GM21723 (cell line): ENCODE data around the gene TTC38.
"Not testable (repeated sequence)": the region's sequence is repeated elsewhere in the genome, so short reads cannot be mapped to it uniquely, and the experiment has no call there.

Experiments used
- ATAC-seq: cut with Tn5 transposase; IDR thresholded peaks from one replicate; pipeline ENCODE4 v1.9.1; 2021; ENCODE audit warnings: mild to moderate bottlenecking, moderate library complexity; ENCODE audit not compliant: unreplicated experiment

TTC38 gene

DNA sequence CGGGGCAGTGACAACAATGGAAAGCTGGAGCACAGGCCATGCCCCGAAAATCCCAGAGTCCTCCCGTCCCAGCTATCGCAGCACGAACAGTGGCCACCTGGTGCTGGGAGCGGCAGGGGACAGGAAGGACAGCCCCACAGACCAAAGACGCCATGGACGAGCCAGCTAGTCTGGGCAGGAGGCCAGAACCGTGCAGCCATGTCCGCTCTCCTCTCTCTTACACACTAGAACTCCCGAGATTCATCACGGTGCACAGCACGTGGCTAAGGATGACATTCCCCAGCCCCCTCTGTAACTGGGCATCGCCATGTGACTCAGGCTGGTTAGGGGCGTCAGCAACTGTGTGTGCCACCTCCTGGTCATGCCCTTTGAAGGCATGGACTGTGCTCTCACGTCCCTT, 22.3 kb upstream of the TTC38 start:
- no peak for ATAC-seq

DNA sequence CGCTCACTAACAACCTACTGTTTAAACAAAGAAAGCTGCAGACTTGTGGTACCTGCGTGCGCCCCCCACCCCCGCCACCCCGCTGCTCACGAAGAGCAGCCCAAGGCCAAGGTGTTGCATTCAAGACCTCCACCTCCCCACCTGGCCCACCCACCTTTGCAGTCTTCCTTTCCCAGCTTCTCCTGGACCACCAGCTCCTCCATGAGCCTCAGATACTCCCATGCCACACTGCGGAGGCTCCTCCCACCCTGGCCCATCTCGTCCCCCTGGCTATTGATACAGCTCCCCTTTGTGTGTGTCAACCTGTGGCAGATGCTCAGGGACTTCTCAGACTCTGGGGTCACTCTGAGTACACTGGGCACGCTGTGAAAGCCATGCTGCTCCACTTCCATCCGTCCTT, 21.6 kb upstream of the TTC38 start:
- no peak for ATAC-seq

- no peak for ATAC-seq
Observed at GRCh38 chr22:46247443-46247975, 20.3 kb upstream of the TTC38 start.

DNA sequence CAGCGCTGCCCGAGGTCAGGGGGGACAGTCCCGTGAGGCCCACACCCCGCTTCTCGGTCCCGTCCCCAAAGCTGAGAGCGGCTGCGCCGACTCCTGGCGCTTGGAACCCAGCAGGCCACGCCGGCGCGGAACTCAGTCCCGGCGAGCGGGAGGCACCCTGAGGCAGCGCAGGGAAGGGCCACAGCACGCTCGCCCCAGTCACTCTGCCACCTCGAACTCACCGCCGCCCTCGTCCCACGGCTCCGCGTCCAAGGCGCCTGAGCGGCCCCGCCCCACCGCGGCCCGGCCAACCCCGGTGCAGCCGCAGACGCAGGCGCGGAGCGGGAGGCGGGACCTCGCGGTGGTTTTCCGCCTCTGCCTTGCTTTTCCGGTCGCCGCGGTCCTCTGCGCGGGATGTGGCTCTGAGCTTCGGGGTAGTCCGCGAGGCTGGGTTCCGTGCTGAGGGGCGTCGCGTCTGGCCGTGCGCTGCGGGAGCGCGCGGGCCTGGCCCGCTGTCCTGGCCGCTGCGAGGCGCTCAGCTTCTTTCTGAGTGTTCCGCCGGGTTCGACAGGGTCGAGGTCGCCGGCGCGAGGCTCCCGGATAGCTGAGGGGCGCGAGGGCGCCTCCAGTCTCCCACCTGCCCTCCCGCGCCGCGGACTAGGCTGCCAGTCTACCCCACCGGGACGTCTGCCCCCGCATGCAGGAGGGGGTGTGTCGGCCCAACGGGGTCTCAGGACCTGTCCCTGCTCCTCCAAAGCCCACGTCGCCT, 17.6 kb upstream of the TTC38 start, which contains the start of gene CDPF1:
CDPF1 (minus strand) TSS at position 259 of the 748 bp plus-strand sequence. CDS start 2,009 bp downstream, outside the sequence.
- ATAC-seq: peak; percentile 80

DNA sequence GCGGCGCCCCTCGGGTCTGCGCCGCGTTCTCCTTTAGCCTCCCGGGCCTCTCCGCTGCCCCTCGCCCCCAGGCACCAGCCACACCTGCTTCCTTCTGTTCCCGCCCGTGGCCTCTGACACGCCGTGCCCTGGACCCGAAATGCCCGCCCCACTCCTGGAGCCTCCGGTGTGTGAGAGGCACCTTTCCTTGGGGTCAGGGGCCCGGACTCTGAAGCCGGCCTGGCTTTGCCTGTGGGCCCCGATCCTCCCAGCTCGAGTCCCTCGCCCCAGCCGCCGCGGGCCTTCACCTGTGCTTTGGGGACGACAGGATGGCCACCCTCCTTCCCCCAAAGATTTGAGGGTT, 17.1 kb upstream of the TTC38 start:
- peak; percentile 8 for ATAC-seq

- ATAC-seq: no peak
Observed at GRCh38 chr22:46251266-46251665, 16.5 kb upstream of the TTC38 start.

- no peak for ATAC-seq
Observed at GRCh38 chr22:46251816-46252380, 15.9 kb upstream of the TTC38 start.

GRCh38 chr22:46256358-46256958, 11.3 kb upstream of the TTC38 start:
- no peak for ATAC-seq

- ATAC-seq: no peak
Observed at GRCh38 chr22:46259374-46259773, 8.4 kb upstream of the TTC38 start.

GRCh38 chr22:46260038-46260437, 7.8 kb upstream of the TTC38 start:
- no peak for ATAC-seq

DNA sequence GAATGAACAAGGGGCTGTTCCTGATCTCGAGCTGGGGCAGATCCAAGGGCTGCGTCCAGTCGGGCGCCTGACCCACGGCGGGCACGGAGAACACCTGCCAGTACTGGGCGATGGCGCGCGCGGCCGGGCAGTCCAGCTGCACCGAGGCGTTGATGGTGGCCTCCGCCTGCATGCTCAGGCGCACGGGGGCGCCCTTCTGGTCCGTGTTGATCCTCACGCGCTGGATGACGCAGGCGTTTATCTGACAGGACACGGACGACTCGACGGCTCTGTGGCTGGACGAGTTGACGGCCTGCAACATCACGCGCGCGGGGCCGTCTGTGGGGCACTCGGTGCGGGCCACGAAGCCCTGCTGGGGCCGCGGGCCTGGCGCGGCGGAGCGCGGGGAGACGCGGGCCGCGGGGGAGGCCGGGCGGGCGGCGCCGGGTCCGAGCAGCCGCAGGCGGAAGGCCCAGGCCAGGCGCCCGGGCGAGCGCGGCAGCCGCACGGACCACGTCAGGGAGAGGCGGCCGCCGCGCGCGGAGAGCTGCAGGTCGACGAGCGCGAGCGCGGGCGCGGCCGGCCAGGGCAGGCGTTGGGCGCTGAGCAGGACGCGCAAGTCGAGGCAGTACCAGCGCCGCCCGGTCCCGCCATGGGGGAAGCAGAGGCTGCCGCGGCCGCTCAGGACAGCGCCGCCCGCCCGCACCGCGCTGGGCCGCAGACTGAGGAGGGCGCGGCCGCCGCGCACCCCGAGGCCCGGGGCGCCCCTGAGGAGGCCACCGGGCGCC, 5.2 kb upstream of the TTC38 start:
- no peak for ATAC-seq

- ATAC-seq: no peak
Observed at GRCh38 chr22:46263216-46263590, 4.6 kb upstream of the TTC38 start, which contains the start of gene PKDREJ. TSS of gene PKDREJ (minus strand) at chr22:46263343. CDS start at chr22:46263322, 21 bp downstream.

DNA sequence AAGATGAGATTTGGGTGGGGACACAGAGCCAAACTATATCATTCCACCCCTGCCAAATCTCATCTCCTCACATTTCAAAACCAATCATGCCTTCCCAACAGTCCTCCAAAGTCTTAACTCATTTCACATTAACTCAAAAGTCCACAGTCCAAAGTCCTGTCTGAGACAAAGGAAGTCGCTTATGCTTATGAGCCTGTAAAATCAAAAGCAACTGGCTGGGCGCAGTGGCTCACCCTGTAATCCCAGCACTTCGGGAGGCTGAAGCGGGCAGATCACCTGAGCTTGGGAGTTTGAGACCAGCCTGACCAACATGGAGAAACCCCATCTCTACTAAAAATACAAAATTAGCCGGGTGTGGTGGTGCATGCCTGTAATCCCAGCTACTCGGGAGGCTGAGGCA, 3.3 kb upstream of the TTC38 start:
- not testable (repeated sequence) for ATAC-seq

- not testable (repeated sequence) for ATAC-seq
Observed at GRCh38 chr22:46265627-46266026, 2.2 kb upstream of the TTC38 start.

DNA sequence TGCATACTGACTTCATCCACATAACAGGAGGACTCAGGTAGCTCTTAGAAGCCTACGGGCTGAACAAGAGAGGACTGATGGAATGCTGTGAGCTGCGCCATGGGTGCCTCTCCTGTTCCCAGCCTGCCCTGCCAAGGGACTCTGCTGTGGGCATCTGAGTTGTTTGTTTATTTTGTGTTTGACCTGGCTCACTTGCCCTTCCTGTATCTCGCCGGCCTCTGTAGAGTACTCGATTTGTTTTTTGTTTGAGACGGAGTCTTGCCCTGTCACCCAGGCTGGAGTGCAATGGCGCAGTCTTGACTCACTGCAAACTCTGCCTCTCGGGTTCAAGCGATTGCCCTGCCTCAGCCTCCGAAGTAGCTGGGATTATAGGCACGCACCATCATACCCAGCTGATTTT, 1.8 kb downstream of the TTC38 start:
- ATAC-seq: no peak

- no peak for ATAC-seq
Observed at GRCh38 chr22:46272196-46272595, 4.4 kb downstream of the TTC38 start.

DNA sequence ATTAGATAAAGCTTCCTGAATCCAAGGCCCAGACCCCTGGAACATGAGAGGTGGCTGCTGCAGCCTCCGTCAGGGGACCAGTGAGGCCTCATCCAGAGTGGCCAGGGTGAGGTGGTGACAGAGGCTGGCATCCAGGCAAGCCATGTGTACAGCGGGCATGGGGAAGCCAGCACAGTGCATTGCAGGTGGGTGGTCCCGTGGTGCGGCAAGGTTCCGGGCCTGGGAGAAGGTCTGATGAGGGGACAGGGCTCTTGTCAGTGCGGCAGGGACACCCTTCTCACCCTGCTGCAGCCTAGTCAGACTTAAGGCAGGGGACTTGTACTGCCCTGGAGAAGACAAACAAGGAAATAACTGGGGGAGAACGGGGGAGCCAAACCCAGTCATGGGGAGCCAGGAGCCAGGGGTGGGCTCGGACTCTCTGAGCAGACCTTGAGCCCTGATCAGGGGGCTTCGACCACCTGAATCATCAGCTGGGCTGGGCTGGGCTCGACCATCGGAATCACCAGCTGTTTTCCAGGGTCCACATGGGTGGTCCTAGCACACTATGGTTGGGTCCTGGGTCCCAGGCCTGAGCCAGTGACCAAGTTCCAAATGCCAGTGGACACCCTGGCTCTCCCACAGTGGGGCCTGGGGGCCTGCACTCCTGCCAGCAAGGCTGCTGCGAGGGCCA, 5.1 kb downstream of the TTC38 start:
- no peak for ATAC-seq

DNA sequence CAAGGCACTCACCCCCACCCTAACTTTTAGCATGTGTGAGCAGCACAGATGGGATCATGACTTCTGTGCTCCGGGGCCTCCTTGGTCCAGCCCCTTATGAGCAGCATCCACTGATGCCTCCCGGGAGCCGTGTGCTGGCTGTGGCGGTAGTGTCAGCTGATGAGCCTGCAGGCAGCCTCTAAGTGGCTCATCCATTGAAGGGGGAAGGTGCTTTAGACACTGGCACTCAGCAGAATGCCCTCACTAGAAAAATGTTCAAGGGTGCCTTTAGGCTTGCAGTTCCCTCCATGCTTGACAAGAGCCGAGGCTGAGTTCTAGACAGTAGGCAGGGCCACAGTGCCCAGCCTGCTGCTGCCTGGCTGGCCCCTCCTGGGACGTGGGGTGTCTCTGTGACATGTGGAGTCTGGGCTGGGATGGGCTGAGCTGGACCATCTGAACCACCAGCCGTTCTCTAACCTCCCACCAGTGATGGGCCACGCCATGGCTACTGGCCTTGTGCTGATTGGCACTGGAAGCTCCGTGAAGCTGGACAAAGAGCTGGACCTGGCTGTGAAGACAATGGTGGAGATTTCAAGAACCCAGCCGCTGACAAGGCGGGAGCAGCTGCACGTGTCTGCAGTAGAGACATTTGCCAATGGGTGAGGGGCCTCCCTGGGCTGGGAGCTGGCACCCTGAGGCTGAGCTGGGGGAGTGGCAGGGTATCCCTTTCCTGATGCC, 5.8 kb downstream of the TTC38 start:
- no peak for ATAC-seq

DNA sequence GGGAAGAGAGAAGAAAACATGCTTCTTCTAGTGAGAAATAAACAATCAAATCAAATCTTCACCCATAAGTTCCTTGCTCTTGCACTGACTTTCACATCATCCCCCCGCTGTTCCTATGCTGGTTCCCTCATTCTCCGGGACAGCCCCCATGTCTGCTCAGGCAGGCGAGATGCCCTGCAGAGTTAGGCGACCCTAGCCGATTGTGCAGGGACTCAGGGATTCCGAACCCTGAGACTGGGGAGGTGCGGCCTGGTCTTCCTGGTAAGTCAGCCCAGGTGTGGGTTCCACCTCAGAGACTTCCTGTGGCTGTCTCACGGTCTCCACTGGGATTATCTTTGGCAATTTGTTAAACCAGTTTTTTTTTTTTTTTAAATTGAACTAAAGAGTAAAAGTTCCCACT, 6.6 kb downstream of the TTC38 start:
- ATAC-seq: no peak

DNA sequence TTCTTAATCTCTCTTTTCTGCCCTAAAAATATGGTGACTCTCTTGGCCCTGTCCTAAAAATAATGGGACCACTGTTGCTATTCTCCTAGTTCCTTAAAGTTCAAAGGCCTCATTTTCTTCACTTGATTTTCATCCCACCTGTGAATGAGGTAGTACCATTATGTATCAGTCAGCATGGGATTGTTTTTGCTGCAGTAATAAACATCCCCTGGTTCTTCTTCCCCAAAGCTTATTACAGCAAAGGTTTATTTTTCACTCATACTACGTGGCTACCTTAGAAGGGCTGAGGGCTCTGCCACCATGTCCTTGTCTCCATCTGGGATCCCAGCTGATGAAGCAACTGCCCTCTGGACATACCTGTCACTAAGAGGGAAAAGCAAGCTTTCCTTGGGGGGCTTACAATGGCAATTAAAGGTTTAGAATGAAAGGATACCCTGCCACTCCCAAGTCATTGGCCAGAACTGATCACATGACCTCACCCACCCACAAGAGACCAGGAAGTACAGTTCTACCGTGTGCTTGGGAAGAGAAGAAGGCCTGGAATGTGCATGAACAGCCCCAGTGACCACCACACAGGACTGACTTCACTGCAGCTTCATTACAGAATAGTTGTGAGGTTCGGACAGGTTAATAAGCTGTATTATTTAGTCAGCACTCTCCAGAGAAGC, 7.8 kb downstream of the TTC38 start:
- ATAC-seq: no peak
